Placental epithelial cell (primary cell): ENCODE measurements around the gene TEAD3. TPM values are rescaled to one million over a fixed set of nuclear protein-coding genes. Genes with fewer than 3 reads are reported as not detected.

Experiments used
- small RNA-seq: library from RNA; depleted of rRNA; stranded (forward); fragments of <200 nt; gene quantifications from one replicate; pipeline ENCODE3, GENCODE V24; 2012
- total RNA-seq: library from RNA; depleted of rRNA; stranded (reverse); fragments of >200 nt; gene quantifications from 2 replicates; pipeline ENCODE4 v1.2.3, GENCODE V29; 2012

The TEAD3 gene
- total RNA-seq, result 44.4 and 47.5 TPM in 2 replicates

GRCh38 chr6:35496841-35497570 is at the start of gene TEAD3:
TEAD3 (minus strand) TSS chr6:35497079.

GRCh38 chr6:35512740-35513139 is 15.9 kb upstream of the TEAD3 start, which contains the start of gene TULP1:
TULP1 (minus strand) TSS chr6:35512896; CDS start chr6:35512858, 38 bp downstream.

GRCh38 chr6:35468181-35468979 is 28.5 kb downstream of the TEAD3 start, which contains the start of gene RPL10A:
RPL10A (plus strand) TSS chr6:35468401; CDS start chr6:35468435, 34 bp downstream.

DNA sequence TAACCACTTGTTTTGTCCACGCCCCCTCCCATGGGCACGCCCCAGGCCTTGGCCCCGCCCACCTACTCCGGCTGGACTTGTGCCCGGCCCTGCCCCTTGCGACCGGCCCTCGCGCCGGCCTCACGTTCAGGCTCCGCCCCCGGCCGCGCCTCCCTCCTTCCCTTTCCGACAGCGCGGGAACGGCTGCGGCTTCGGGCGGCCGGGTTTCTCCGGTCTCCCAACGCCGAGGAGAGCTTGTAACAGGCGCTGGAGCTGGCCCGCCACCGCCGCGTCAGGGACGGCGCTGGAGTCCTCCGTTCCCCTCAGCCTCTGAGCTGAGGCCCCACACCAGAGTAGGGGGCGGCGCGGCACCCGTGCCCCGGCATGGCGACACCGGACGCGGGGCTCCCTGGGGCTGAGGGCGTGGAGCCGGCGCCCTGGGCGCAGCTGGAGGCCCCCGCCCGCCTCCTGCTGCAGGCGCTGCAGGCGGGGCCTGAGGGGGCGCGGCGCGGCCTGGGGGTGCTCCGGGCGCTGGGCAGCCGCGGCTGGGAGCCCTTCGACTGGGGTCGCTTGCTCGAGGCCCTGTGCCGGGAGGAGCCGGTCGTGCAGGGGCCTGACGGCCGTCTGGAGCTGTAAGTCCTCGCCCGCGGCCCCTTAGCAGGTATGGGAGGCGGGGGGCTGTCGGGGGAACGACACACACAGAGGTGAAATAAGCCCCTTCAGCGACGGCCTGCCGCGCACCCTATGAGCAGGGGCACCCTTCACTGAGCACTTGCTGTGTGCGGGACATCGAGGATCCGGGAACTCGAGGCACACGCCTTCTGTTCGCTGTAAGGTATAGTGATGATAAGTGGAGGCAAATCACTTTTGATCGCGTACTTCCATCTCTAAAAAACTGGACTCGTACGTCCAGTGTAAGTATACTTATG is 44.4 kb downstream of the TEAD3 start, which contains the start of gene FANCE:
FANCE (plus strand) TSS at position 156 of the 908 bp plus-strand sequence; CDS start at position 364, 208 bp downstream.

Small RNA genes lying within 50 kb of the gene (small RNA-seq; reads per million reads assigned to genes)
- gene MIR7111, result 0.37 reads per million, percentile 15 among the genes with 10 or more reads in this experiment

Other genes with a start within 250 kb of the TEAD3 start
- gene ZNF76, start 237.3 kb downstream of the TEAD3 start, total RNA-seq, result 24.3 and 27.5 TPM in 2 replicates
- 10.1 and 15.3 TPM in 2 replicates for gene DEF6, start 199.3 kb downstream of the TEAD3 start, total RNA-seq
- 7.1 and 10.5 TPM in 2 replicates for gene PPARD, start 154.5 kb downstream of the TEAD3 start, total RNA-seq
- 7.4 and 9.0 TPM in 2 replicates for gene FANCE, start 44.7 kb downstream of the TEAD3 start, total RNA-seq
- gene RPL10A, start 28.7 kb downstream of the TEAD3 start, total RNA-seq, result 907 and 2,843 TPM in 2 replicates
- gene TULP1, start 15.8 kb upstream of the TEAD3 start, total RNA-seq, result not detected in 2 replicates
- 75.4 and 82.8 TPM in 2 replicates for gene FKBP5, start 191.8 kb upstream of the TEAD3 start, total RNA-seq
- gene ARMC12, start 240.0 kb upstream of the TEAD3 start, total RNA-seq, result 0.65 and 0.79 TPM in 2 replicates